Testis (tissue), 3 donors: ENCODE data around the gene EYA2. TPM values are rescaled to one million over a fixed set of nuclear protein-coding genes. Genes with fewer than 3 reads are reported as not detected.

Experiments
- DNase-seq: peaks from one replicate; pipeline ENCODE4 v3.0.0-alpha.2; 2019
- H3K27ac ChIP-seq, 2 donors: fragments of 200-600 bp; sonication (generic); one replicate each; pipeline ENCODE4 v1.5.1; 2019
- H3K27me3 ChIP-seq: fragments of 200-600 bp; sonication (generic); one replicate; pipeline ENCODE4 v1.5.1; 2019
- H3K36me3 ChIP-seq: fragments of 200-600 bp; sonication (generic); one replicate; pipeline ENCODE4 v1.5.1; 2017; ENCODE audit warnings: low read depth; ENCODE audit errors: missing control alignments
- H3K4me1 ChIP-seq: fragments of 200-600 bp; sonication (generic); one replicate; pipeline ENCODE4 v1.5.1; 2019
- H3K4me3 ChIP-seq, 2 donors: fragments of 200-600 bp; sonication (generic); one replicate each; pipeline ENCODE4 v1.5.1; 2017 to 2019
- H3K9me3 ChIP-seq: fragments of 200-600 bp; sonication (generic); one replicate; pipeline ENCODE4 v1.5.1; 2017
- POLR2A ChIP-seq: fragments of 450-650 bp; IDR thresholded peaks from one replicate; pipeline ENCODE4 v1.6.1; 2017; ENCODE audit warnings: antibody characterized with exemption, mild to moderate bottlenecking, moderate library complexity
- WGBS, 2 donors: methylation state at CpG; one replicate each; pipeline ENCODE4 v1.1.5; 2018; 5-methylcytosine and 5-hydroxymethylcytosine counted together
- intact Hi-C: fragments of 100-400 bp; cut with DNase I; formaldehyde crosslinking; loops from one replicate; pipeline ENCODE4 v1.15.1; 2023; ENCODE audit warnings: low total_unique reads
- polyA plus RNA-seq: library from polyadenylated mRNA; stranded (reverse); fragments of 350-450 nt; fragmentation: Illumina TruSeq; extraction: RNeasy Lipid Tissue Mini Kit (QIAGEN cat#74804); gene quantifications from one replicate; pipeline ENCODE4 v1.2.3, GENCODE V29; 2014; ENCODE audit warnings: low read depth, low replicate concordance; ENCODE audit not compliant: insufficient read depth
- total RNA-seq, 2 donors: library from RNA; depleted of rRNA; stranded (reverse); fragments of >200 nt; gene quantifications; one replicate each; pipeline ENCODE4 v1.2.3, GENCODE V29; 2016
- TF ChIP-seq, protein P1 (sequence below), 3 experiments: fragments of 450-650 bp in 2 of 3; fragments of 200-600 bp in 1 of 3; sonication (generic) in 1 of 3; IDR thresholded peaks; one replicate each; pipeline ENCODE4 v1.5.1; 2016 to 2019; ENCODE audit warnings: antibody characterized with exemption in 3 of 3, mild to moderate bottlenecking in 2 of 3, moderate library complexity in 1 of 3

The EYA2 gene
- total and polyA plus RNA-seq, 3 donors from 2014 or later: 14.6 to 17.2 (median 16.2) TPM

GRCh38 chr20:47181056-47181862, 286.6 kb downstream of the EYA2 start:
- no peaks in the 10 kb centered on the region for H3K9me3 ChIP-seq
- no peaks in the 10 kb centered on the region for H3K4me1 ChIP-seq
- intact Hi-C loops: no loop called here
- no peak overlapping the region for H3K4me3 ChIP-seq
- H3K27me3 ChIP-seq: no peaks in the 10 kb centered on the region
- 77 to 78% methylated on average over 5 of the region's 5 CpGs for WGBS, 2 donors
- no peak for DNase-seq
- H3K27ac ChIP-seq: no peak overlapping the region
- TF ChIP-seq, protein P1, sequence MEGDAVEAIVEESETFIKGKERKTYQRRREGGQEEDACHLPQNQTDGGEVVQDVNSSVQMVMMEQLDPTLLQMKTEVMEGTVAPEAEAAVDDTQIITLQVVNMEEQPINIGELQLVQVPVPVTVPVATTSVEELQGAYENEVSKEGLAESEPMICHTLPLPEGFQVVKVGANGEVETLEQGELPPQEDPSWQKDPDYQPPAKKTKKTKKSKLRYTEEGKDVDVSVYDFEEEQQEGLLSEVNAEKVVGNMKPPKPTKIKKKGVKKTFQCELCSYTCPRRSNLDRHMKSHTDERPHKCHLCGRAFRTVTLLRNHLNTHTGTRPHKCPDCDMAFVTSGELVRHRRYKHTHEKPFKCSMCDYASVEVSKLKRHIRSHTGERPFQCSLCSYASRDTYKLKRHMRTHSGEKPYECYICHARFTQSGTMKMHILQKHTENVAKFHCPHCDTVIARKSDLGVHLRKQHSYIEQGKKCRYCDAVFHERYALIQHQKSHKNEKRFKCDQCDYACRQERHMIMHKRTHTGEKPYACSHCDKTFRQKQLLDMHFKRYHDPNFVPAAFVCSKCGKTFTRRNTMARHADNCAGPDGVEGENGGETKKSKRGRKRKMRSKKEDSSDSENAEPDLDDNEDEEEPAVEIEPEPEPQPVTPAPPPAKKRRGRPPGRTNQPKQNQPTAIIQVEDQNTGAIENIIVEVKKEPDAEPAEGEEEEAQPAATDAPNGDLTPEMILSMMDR (IDR thresholded peaks at IDR 0.05): no peak
- no peak for TF ChIP-seq POLR2A
- H3K36me3 ChIP-seq: no peaks in the 10 kb centered on the region

DNA sequence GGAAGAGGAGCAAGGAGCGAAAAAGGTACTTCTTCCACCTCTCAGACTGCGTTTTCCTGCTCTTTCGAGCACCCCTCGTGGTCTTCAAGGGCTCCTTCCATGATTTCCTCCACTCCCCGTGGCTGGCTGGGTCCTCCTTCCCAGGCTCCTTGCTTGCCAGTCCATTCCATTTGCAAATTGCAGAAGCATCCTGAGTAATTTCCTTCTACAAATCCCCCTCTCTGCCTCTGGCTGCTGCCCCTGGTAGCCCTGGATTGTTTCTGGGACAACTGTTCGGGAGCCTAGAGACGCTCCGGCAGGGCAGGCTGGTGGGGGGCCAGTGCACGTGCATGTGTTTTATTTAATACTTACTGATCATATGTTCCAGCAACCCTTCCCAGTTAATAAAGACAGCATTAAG, 288.7 kb downstream of the EYA2 start:
- 79 to 88% methylated on average over 9 of the region's 9 CpGs for WGBS, 2 donors
- TF ChIP-seq, protein P1 (IDR thresholded peaks at IDR 0.05): no peak
- no peak for TF ChIP-seq POLR2A
- intact Hi-C loops: no loop called here
- Histone ChIP-seq H3K36me3 (no peaks in the 10 kb centered on the region), H3K27me3 (no peaks in the 10 kb centered on the region), H3K9me3 (no peaks in the 10 kb centered on the region), H3K27ac (no peak overlapping the region), H3K4me3 (no peak overlapping the region), H3K4me1 (no peaks in the 10 kb centered on the region)
- no peak for DNase-seq

- intact Hi-C loops: no loop called here
- Histone ChIP-seq H3K27me3 (no peaks in the 10 kb centered on the region), H3K27ac (no peak overlapping the region), H3K4me1 (no peaks in the 10 kb centered on the region), H3K4me3 (no peak overlapping the region), H3K9me3 (no peaks in the 10 kb centered on the region), H3K36me3 (no peaks in the 10 kb centered on the region)
- no peak for DNase-seq
- WGBS, 2 donors: 86 to 93% methylated on average over 14 to 19 of the region's 19 CpGs
- TF ChIP-seq, protein P1 (IDR thresholded peaks at IDR 0.05): no peak
- TF ChIP-seq POLR2A: no peak
Measured at GRCh38 chr20:47187450-47188195, 293.0 kb downstream of the EYA2 start.

GRCh38 chr20:47188540-47188939, 293.9 kb downstream of the EYA2 start:
- 64 to 68% methylated on average over 5 of the region's 5 CpGs for WGBS, 2 donors
- H3K36me3 ChIP-seq: no peaks in the 10 kb centered on the region
- no peaks in the 10 kb centered on the region for H3K4me1 ChIP-seq
- intact Hi-C loops: no loop called here
- no peaks in the 10 kb centered on the region for H3K27me3 ChIP-seq
- TF ChIP-seq, protein P1 (IDR thresholded peaks at IDR 0.05): no peak
- TF ChIP-seq POLR2A: no peak
- no peaks in the 10 kb centered on the region for H3K9me3 ChIP-seq
- DNase-seq: no peak
- no peak overlapping the region for H3K27ac ChIP-seq
- H3K4me3 ChIP-seq: no peak overlapping the region
